Measurements from ENCODE around the gene CABLES1.

DNA sequence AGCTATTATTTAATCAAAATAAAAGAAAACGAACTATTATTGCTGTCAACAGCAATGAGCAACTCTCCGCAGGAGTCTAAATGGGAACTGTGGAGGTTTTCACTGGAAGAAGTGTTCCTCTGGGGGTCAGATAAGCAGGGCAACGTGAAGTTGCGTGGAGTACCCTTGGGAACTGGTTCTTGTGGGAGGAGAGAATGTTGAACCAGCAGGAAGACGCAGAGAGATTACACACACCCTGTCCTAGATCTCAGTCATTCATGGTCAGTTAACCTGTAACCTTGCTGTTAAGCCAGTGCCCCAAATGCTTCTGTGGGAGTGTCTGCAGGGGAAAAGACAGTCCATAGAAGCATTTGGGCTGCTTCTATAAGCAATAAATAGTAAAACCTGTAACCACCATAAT is 20.4 kb upstream of the CABLES1 start:
- TF ChIP-seq, protein P1, sequence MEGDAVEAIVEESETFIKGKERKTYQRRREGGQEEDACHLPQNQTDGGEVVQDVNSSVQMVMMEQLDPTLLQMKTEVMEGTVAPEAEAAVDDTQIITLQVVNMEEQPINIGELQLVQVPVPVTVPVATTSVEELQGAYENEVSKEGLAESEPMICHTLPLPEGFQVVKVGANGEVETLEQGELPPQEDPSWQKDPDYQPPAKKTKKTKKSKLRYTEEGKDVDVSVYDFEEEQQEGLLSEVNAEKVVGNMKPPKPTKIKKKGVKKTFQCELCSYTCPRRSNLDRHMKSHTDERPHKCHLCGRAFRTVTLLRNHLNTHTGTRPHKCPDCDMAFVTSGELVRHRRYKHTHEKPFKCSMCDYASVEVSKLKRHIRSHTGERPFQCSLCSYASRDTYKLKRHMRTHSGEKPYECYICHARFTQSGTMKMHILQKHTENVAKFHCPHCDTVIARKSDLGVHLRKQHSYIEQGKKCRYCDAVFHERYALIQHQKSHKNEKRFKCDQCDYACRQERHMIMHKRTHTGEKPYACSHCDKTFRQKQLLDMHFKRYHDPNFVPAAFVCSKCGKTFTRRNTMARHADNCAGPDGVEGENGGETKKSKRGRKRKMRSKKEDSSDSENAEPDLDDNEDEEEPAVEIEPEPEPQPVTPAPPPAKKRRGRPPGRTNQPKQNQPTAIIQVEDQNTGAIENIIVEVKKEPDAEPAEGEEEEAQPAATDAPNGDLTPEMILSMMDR (IDR thresholded peaks at IDR 0.05; ENCODE audit: poor library complexity) = no peak
- TF ChIP-seq EZH2 (IDR thresholded peaks at IDR 0.05; ENCODE audit: borderline replicate concordance) = no peak
- TF ChIP-seq EZH2phosphoT487 (IDR thresholded peaks at IDR 0.05; ENCODE audit: low read depth, severe bottlenecking, unreplicated experiment) = no peak
